K562 (cell line): ENCODE measurements around the gene RORC. TPM values are rescaled to one million over a fixed set of nuclear protein-coding genes. Genes with fewer than 3 reads are reported as not detected.

Experiments
- ATAC-seq: fragments of 200-7000 bp; cut with Tn5 transposase; 3 replicates; pipeline ENCODE4 v1.9.1; 2020; ENCODE audit warnings: moderate library complexity
- BruUV-seq: library from RNA; stranded (reverse); fragments of 400-500 nt; replicated peaks from 2 replicates; lab custom pipeline; 2021; lab: Mats Ljungman, UMichigan
- CTCF ChIA-PET: fragments of 300-600 bp; formaldehyde crosslinking; extraction: SDS; loops from one replicate; lab custom pipeline; 2021; ENCODE audit warnings: low intra/inter-chr PET ratio; lab: Yijun Ruan, JAX
- POLR2A ChIA-PET: fragments of 300-600, 350-650 bp; sonication (Branson Sonifier 250); formaldehyde crosslinking; extraction: SDS; loops from one replicate; lab custom pipeline; 2021; ENCODE audit warnings: antibody characterized with exemption, inconsistent platforms; lab: Yijun Ruan, JAX
- DNase-seq, 4 experiments: peaks; one replicate each; pipeline versions ENCODE4 v3.0.0 to v3.0.0-alpha.2; 2011 to 2018; ENCODE audit warnings: low spot score in 3 of 4, mixed read lengths in 3 of 4; ENCODE audit errors: extremely low read depth in 1 of 4
- FAIRE-seq: peaks from 2 replicates; lab custom pipeline; 2011; peaks lifted over from hg19 to GRCh38; lab: Jason Lieb, UNC
- H2AFZ ChIP-seq: 2 replicates; pipeline ENCODE4 v1.6.0; 2011; ENCODE audit warnings: low read depth, low read length, control low read depth, inconsistent platforms
- H3K27ac ChIP-seq: fragments of 200-600 bp; 3 replicates; pipeline ENCODE4 v1.8.0; 2011; ENCODE audit warnings: low read depth, mild to moderate bottlenecking, control low read depth, inconsistent platforms, low read length, moderate library complexity, mixed read lengths; ENCODE audit errors: extremely low read depth
- H3K27me3 ChIP-seq, 2 experiments: fragments of 300-600 bp in 1 of 2; 2 replicates in 1 of 2; 3 replicates in 1 of 2; pipeline versions ENCODE4 v1.6.0 to v1.8.0; 2011; ENCODE audit warnings: inconsistent platforms in 2 of 2, low read length in 2 of 2, mild to moderate bottlenecking in 1 of 2, mixed read lengths in 1 of 2, moderate library complexity in 1 of 2; ENCODE audit not compliant: control insufficient read depth in 2 of 2, insufficient read depth in 2 of 2
- H3K36me3 ChIP-seq: fragments of 300-600 bp; 3 replicates; pipeline ENCODE4 v1.8.0; 2011; ENCODE audit warnings: mild to moderate bottlenecking, low read length, inconsistent platforms; ENCODE audit not compliant: control insufficient read depth, insufficient read depth
- H3K4me1 ChIP-seq, 2 experiments: fragments of 200-600 bp in 1 of 2; replicated peaks in 1 of 2; 2 replicates in 1 of 2; 3 replicates in 1 of 2; pipeline versions ENCODE4 v1.5.1 to v1.8.0; 2011; ENCODE audit warnings: inconsistent platforms in 2 of 2, low read length in 2 of 2, mild to moderate bottlenecking in 1 of 2, mixed read lengths in 1 of 2, moderate library complexity in 1 of 2; ENCODE audit not compliant: control insufficient read depth in 2 of 2, insufficient read depth in 2 of 2
- H3K4me2 ChIP-seq: 2 replicates; pipeline ENCODE4 v1.6.1; 2011; ENCODE audit warnings: low read length, control low read depth, inconsistent platforms, mixed read lengths; ENCODE audit not compliant: insufficient read depth
- H3K4me3 ChIP-seq: fragments of 200-600 bp; sonication (generic), shearing (Covaris generic); 2 replicates; pipeline ENCODE4 v1.5.1; 2016; ENCODE audit warnings: control low read depth, inconsistent platforms
- H3K79me2 ChIP-seq: fragments of 200-600 bp; 3 replicates; pipeline ENCODE4 v1.8.0; 2011; ENCODE audit warnings: low read length, inconsistent platforms; ENCODE audit not compliant: control insufficient read depth, insufficient read depth
- H3K9ac ChIP-seq, 2 experiments: 2 replicates each; pipeline versions ENCODE4 v1.6.0 to v1.6.1; 2011; ENCODE audit warnings: low read depth in 2 of 2, low read length in 2 of 2, control low read depth in 1 of 2, inconsistent platforms in 1 of 2, mild to moderate bottlenecking in 1 of 2, mixed read lengths in 1 of 2; ENCODE audit not compliant: insufficient read depth in 1 of 2
- H3K9me1 ChIP-seq: one replicate; pipeline ENCODE4 v1.6.0; 2011; ENCODE audit warnings: inconsistent platforms, mild to moderate bottlenecking, low read length, moderate library complexity; ENCODE audit not compliant: control insufficient read depth, insufficient read depth
- H3K9me3 ChIP-seq: replicated peaks from 2 replicates; pipeline ENCODE4 v1.5.1; 2011; ENCODE audit warnings: low read depth, low read length, inconsistent platforms; ENCODE audit not compliant: control insufficient read depth, insufficient read depth
- H4K20me1 ChIP-seq: replicated peaks from 2 replicates; pipeline ENCODE4 v1.6.1; 2011; ENCODE audit warnings: low read length, inconsistent platforms, mixed read lengths; ENCODE audit not compliant: control insufficient read depth, insufficient read depth
- CBFA2T3 ChIP-seq: fragments of 450-650 bp; IDR thresholded peaks from 2 replicates; pipeline ENCODE4 v1.6.1; 2017
- WGBS: fragments of 100-300 bp; shearing (Covaris generic); methylation state at CpG from one replicate; pipeline ENCODE4 v1.1.6; 2016; ENCODE audit warnings: low coverage, mixed read lengths; ENCODE audit not compliant: insufficient coverage; ENCODE audit errors: missing lambda C conversion rate; 5-methylcytosine and 5-hydroxymethylcytosine counted together
- in situ Hi-C: fragments of 300-500 bp; cut with MboI; formaldehyde crosslinking; loops from 4 replicates; pipeline ENCODE4 v1.15.0; 2018; ENCODE audit warnings: inconsistent platforms, mixed read lengths
- intact Hi-C: fragments of 100-400 bp; cut with micrococcal nuclease; formaldehyde crosslinking; loops from 2 replicates; pipeline ENCODE4 v1.14.2; 2022
- polyA plus RNA-seq, 8 experiments: library from polyadenylated mRNA; depleted of rRNA in 4 of 8; stranded (reverse) in 5 of 8; unstranded in 3 of 8; fragments of >200 nt; fragmentation: Nextera tagmentation in 2 of 8; fragmentation: Illumina TruSeq in 1 of 8; extraction: Ambion mirVana in 2 of 8; extraction: Trizol in 1 of 8; gene quantifications; 2 replicates each; pipeline versions ENCODE4 v1.2.1 to v1.2.3, GENCODE V29; 2011 to 2014; ENCODE audit warnings: inconsistent platforms in 1 of 8, missing spikeins in 1 of 8
- total RNA-seq, 7 experiments: library from RNA; depleted of rRNA in 6 of 7; stranded (reverse); fragments of >200 nt in 6 of 7; fragmentation: Illumina TruSeq in 2 of 7; extraction: Trizol in 2 of 7; gene quantifications; 2 replicates each; pipeline versions ENCODE4 v1.2.1 to v1.2.3, GENCODE V29; 2011 to 2021; ENCODE audit warnings: low replicate concordance in 1 of 7
- TF ChIP-seq, protein P1 (sequence below): IDR thresholded peaks from 2 replicates; pipeline ENCODE4 v1.6.1; 2016; ENCODE audit warnings: missing genetic modification characterization, missing compliant biosample characterization

RORC gene
- total and polyA plus RNA-seq, 9 of the 15 experiments (the other 6 are each of a cell fraction or from before 2014, with no cell fraction given) = not detected

DNA sequence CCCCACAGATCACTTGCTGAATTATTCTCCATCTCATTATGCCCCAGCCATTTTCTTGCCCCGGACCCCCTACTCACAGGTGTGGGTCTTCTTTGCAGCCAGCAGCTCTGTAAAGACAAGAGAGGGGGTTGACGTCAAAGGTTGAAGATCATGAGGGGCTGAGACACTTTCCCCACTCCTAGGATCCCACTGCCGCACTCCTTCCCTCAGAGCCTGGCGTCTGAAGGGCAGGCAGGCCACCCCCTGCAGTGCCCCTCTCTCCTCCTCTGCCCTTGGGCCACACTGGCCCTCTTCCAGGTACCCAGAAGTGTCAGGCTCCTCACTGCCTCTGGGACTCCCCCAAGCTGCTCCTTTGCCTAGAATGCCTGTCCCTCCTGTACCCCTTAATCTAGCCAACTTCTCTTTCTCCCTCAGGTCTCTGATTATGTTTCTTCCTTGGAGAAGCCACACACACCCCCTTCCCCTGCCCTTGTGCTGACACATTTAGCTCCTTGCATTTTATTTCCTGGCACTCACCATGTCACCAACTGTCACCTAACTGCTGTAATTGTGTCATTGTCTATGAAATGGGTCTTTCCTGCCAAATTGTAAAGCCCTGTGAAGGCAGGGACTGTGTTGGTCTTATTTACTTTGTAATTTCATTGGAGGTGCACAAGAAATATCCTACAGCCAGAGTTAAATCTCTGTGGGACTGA is 2.1 kb downstream of the RORC start:
- POLR2A ChIA-PET = interaction anchor here (1.2 kb wide), 1 partner anchor 9 kb away, joined by 3 read pairs; no protein-coding TSS in a partner anchor
- H3K79me2 ChIP-seq = no peaks in the 10 kb centered on the region
- in situ Hi-C loops (loop anchor here (5.0 kb wide), 1 partner anchor 132 kb away; no protein-coding TSS in a partner anchor), intact Hi-C loops (no loop called here)
- CTCF ChIA-PET = no interaction called here
- no peak overlapping the region for H3K4me3 ChIP-seq
- H3K27ac ChIP-seq = no peak overlapping the region; the same call in 2 of the 3 replicates
- no peak for DNase-seq
- no peaks in the 10 kb centered on the region for H3K36me3 ChIP-seq
- H3K9me1 ChIP-seq = peaks cover 3% of the 10 kb centered on the region
- peak; percentile 6; the same call in 1 of the 2 replicates for TF ChIP-seq CBFA2T3
- TF ChIP-seq, protein P1, sequence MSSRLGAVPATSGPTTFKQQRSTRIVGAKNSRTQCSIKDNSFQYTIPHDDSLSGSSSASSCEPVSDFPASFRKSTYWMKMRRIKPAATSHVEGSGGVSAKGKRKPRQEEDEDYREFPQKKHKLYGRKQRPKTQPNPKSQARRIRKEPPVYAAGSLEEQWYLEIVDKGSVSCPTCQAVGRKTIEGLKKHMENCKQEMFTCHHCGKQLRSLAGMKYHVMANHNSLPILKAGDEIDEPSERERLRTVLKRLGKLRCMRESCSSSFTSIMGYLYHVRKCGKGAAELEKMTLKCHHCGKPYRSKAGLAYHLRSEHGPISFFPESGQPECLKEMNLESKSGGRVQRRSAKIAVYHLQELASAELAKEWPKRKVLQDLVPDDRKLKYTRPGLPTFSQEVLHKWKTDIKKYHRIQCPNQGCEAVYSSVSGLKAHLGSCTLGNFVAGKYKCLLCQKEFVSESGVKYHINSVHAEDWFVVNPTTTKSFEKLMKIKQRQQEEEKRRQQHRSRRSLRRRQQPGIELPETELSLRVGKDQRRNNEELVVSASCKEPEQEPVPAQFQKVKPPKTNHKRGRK (tag) = no peak
- no peak overlapping the region for H3K4me2 ChIP-seq
- H2AFZ ChIP-seq = no peak overlapping the region
- H3K9me3 ChIP-seq = no peaks in the 10 kb centered on the region
- no peak for FAIRE-seq
- H3K9ac ChIP-seq = no peak overlapping the region
- no peaks in the 10 kb centered on the region for H4K20me1 ChIP-seq
- BruUV-seq = no TSS peak
- 14% methylated on average over 4 of the region's 4 CpGs for WGBS
- peaks cover 5 to 20% of the 10 kb centered on the region in 2 experiments; a peak in 4 of 5 replicates for H3K27me3 ChIP-seq
- H3K4me1 ChIP-seq = peaks cover 5 to 33% of the 10 kb centered on the region in 2 experiments
- no peak for ATAC-seq
